Nephron (organoid): ENCODE data around the gene KCNN4.
"Not testable (repeated sequence)": the region's sequence is repeated elsewhere in the genome, so short reads cannot be mapped to it uniquely, and the experiment has no call there.

Source experiments
- H3K27ac Mint-ChIP-seq, 3 experiments: 2 replicates each; pipeline ENCODE4 v1.8.0; 2020; ENCODE audit warnings: mixed read lengths in 3 of 3, mild to moderate bottlenecking in 2 of 3, moderate library complexity in 1 of 3
- H3K27me3 Mint-ChIP-seq: 2 replicates; pipeline ENCODE4 v1.8.0; 2021; ENCODE audit warnings: low read depth, mild to moderate bottlenecking, moderate library complexity, mixed read lengths
- H3K36me3 Mint-ChIP-seq: 2 replicates; pipeline ENCODE4 v1.8.0; 2020; ENCODE audit warnings: low read depth, mixed read lengths
- H3K4me1 Mint-ChIP-seq: 2 replicates; pipeline ENCODE4 v1.8.0; 2020; ENCODE audit warnings: mixed read lengths
- H3K4me3 Mint-ChIP-seq, 3 experiments: 2 replicates each; pipeline ENCODE4 v1.8.0; 2020; ENCODE audit warnings: mild to moderate bottlenecking in 3 of 3, mixed read lengths in 3 of 3, moderate library complexity in 2 of 3
- H3K9me3 Mint-ChIP-seq: 2 replicates; pipeline ENCODE4 v1.8.0; 2020; ENCODE audit warnings: mixed read lengths
- CTCF ChIP-seq, 3 experiments: fragments of 200-600 bp; sonication (generic); IDR thresholded peaks; one replicate each; pipeline ENCODE4 v1.5.0; 2021; ENCODE audit warnings: antibody characterized with exemption in 3 of 3; ENCODE audit not compliant: unreplicated experiment in 3 of 3

KCNN4 gene

GRCh38 chr19:43809762-43810696 is 29.3 kb upstream of the KCNN4 start:
- Mint-ChIP-seq H3K4me3 (no peak overlapping the region), H3K9me3 (no peaks in the 10 kb centered on the region), H3K27ac (no peak overlapping the region), H3K27me3 (peaks cover 33% of the 10 kb centered on the region), H3K36me3 (no peaks in the 10 kb centered on the region), H3K4me1 (no peaks in the 10 kb centered on the region)
- peak; percentile 35 to 36 (median 35) for TF ChIP-seq CTCF (IDR thresholded peaks at IDR 0.05; ENCODE audit: unreplicated experiment in 3 of 3)

GRCh38 chr19:43807651-43808050 is 26.9 kb upstream of the KCNN4 start:
- TF ChIP-seq CTCF (IDR thresholded peaks at IDR 0.05; ENCODE audit: unreplicated experiment in 3 of 3) = no peak
- H3K27me3 Mint-ChIP-seq = peaks cover 21% of the 10 kb centered on the region
- H3K4me3 Mint-ChIP-seq = no peak overlapping the region
- no peaks in the 10 kb centered on the region for H3K4me1 Mint-ChIP-seq
- no peak overlapping the region for H3K27ac Mint-ChIP-seq
- no peaks in the 10 kb centered on the region for H3K36me3 Mint-ChIP-seq
- H3K9me3 Mint-ChIP-seq = no peaks in the 10 kb centered on the region

- H3K27ac Mint-ChIP-seq = no peak overlapping the region
- H3K4me3 Mint-ChIP-seq = no peak overlapping the region
These were observed 26.1 kb upstream of the KCNN4 start for GRCh38 chr19:43806848-43807247.

GRCh38 chr19:43806401-43806800 is 25.6 kb upstream of the KCNN4 start:
- H3K4me3 Mint-ChIP-seq, H3K4me1 Mint-ChIP-seq, H3K9me3 Mint-ChIP-seq, H3K27ac Mint-ChIP-seq, H3K36me3 Mint-ChIP-seq: not testable (repeated sequence)
- H3K27me3 Mint-ChIP-seq = peaks cover 24% of the 10 kb centered on the region

More at GRCh38 chr19:43806848-43807247, 26.1 kb upstream of the KCNN4 start:
- TF ChIP-seq CTCF (IDR thresholded peaks at IDR 0.05; ENCODE audit: unreplicated experiment in 3 of 3) = no peak
- Mint-ChIP-seq H3K27me3 (peaks cover 23% of the 10 kb centered on the region), H3K36me3 (no peaks in the 10 kb centered on the region), H3K4me1 (no peaks in the 10 kb centered on the region), H3K9me3 (no peaks in the 10 kb centered on the region)

- no peak overlapping the region for H3K27ac Mint-ChIP-seq
These were observed 23.7 kb upstream of the KCNN4 start for GRCh38 chr19:43804432-43804831.

More at GRCh38 chr19:43804432-43804831, 23.7 kb upstream of the KCNN4 start:
- Mint-ChIP-seq H3K36me3 (no peaks in the 10 kb centered on the region), H3K4me1 (no peaks in the 10 kb centered on the region), H3K27me3 (peaks cover 41% of the 10 kb centered on the region), H3K9me3 (no peaks in the 10 kb centered on the region), H3K4me3 (no peak overlapping the region)
- no peak for TF ChIP-seq CTCF (IDR thresholded peaks at IDR 0.05; ENCODE audit: unreplicated experiment in 3 of 3)
